ENCODE results near the gene MECR.

GRCh38 chr1:29224356-29224837 lies 6.3 kb downstream of the MECR start:
- TF ChIP-seq CTCF (IDR thresholded peaks at IDR 0.05; ENCODE audit: low read depth, low read length) (no peak), EZH2phosphoT487 (IDR thresholded peaks at IDR 0.05; ENCODE audit: low read depth) (no peak)

All from OCI-LY3 (cell line).